ENCODE results near the gene METTL9.

- TF ChIP-seq CTCF (IDR thresholded peaks at IDR 0.05), result peak; percentile 74
- no peak for TF ChIP-seq ZFX (IDR thresholded peaks at IDR 0.05; ENCODE audit: borderline replicate concordance)
Measured at GRCh38 chr16:21684199-21684598, 84.8 kb downstream of the METTL9 start.
